Measurements from ENCODE around the gene STK17A.
"Not testable (repeated sequence)": the region's sequence is repeated elsewhere in the genome, so short reads cannot be mapped to it uniquely, and the experiment has no call there.

The STK17A gene

DNA sequence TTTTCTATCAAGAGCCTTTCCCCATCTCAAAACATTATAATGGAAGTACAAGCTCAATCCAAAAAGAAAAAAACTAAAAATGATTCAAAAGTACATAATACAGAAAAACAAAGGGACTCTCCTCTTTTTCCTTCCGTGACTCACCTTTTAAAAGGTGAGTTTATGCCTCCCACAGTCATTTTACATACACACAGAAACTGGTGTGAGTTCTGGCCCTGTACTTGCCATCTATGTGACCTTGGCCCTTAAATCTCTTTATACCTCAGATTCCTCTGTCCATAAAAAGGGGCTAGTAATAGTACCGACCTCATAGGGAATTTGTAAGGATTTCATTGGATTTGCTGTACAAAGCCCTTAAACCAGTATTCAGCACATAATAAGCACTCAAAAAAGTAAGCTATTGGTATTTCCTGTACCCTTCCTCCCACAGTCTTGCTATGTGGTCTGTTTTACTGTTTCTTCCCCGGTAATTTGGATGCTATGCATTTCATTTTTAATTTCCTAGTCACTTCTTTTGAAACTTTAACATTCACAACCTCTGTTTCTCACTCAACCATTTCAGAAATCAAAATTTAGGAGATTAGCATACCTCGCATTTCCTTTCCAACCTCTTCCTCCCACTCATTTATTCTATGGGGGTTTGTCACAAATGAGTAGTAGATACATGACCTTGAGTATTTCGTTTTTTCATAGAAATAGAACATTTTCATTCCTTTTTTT, 39.0 kb downstream of the STK17A start:
- in situ Hi-C loops (cut with HindIII; ENCODE audit: low pct_ligation_motif_present, low pct_unique_long_range_greater_than_20kb, low sequenced_read_pairs): no loop called here
- no peak for DNase-seq

DNA sequence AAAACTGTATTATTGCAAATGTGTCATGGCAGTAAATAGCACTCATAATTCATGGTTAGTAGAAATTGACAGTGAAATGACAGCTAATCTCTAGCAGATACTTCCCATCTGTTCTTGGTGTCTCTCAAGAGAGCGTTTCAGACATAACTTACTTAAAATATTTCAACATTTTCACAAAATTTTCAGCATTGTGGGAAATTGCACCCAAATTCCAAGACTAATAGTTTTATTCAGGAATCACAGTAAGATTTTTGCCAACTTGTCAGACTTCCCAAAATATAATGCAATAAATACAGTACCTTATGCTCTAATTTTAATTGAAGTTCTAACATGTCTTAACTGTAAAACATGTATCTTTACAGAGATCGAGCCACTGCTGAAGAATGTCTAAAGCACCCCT, 41.2 kb downstream of the STK17A start:
- in situ Hi-C loops (cut with HindIII; ENCODE audit: low pct_ligation_motif_present, low pct_unique_long_range_greater_than_20kb, low sequenced_read_pairs): no loop called here
- DNase-seq: no peak

DNA sequence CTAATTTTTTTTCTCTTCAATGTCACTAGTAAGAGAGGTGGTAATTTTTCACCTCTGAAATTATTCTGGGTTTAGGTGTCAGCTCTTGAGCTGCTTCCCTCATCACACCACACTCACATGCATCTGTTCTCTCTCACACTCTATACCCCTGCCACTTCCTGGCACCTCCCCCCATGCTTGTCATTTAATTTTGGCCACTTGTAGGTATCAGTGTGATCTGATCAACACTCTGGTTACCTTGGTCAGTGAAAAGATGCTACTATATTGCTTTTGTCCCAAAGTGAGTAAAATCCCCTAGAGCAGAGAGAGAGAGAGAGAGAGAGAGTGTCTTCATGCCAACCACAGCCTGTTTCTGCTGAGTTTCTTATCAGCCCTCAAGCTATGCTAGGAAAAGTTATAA, 42.5 kb downstream of the STK17A start:
- no peak for DNase-seq
- in situ Hi-C loops (cut with HindIII; ENCODE audit: low pct_ligation_motif_present, low pct_unique_long_range_greater_than_20kb, low sequenced_read_pairs): no loop called here

GRCh38 chr7:43625980-43626379, 43.1 kb downstream of the STK17A start:
- in situ Hi-C loops (cut with HindIII; ENCODE audit: low pct_ligation_motif_present, low pct_unique_long_range_greater_than_20kb, low sequenced_read_pairs): no loop called here
- no peak for DNase-seq

- in situ Hi-C loops (cut with HindIII; ENCODE audit: low pct_ligation_motif_present, low pct_unique_long_range_greater_than_20kb, low sequenced_read_pairs): no loop called here
- no peak for DNase-seq
Observed at GRCh38 chr7:43626695-43627094, 43.8 kb downstream of the STK17A start.

GRCh38 chr7:43627798-43628197, 44.9 kb downstream of the STK17A start:
- DNase-seq; in situ Hi-C loops (cut with HindIII; ENCODE audit: low pct_ligation_motif_present, low pct_unique_long_range_greater_than_20kb, low sequenced_read_pairs): not testable (repeated sequence)

DNA sequence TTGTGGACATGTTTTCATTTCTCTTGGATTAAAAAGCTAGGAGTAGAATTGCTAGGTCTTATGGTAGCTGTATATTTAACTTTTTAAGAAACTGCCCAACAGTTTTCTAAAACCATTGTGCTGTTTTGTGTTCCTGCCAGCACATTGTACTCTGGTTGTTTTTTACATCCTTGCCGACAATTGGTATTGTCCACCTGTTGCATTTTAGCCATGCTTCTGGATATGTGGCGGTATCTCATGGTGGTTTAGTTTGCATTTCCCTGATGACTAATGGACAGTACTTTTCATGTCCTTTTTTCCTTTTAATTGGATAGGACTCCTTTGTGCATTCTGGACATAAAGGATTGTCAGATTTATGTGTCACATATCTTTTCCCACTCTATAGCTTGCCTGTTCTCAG, 45.5 kb downstream of the STK17A start:
- in situ Hi-C loops (cut with HindIII; ENCODE audit: low pct_ligation_motif_present, low pct_unique_long_range_greater_than_20kb, low sequenced_read_pairs): no loop called here
- no peak for DNase-seq

DNA sequence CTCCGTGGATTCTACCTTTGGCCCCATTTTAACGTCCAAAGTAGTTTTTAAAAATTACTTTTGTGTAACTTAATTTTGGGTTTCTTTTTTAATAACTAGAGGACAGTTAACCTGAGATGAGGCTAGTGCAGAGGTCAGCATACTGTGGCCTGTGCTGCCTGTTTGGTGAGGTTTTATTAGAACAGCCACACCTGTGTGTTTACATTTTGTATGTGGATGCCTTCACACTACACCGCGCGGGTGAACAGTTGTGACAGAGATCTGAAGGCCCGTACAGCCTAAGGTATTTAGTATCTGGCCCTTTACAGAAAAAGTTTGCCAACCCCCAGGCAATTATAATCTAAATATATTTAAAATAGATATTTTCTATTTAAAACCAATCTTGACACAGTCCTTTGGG, 46.9 kb downstream of the STK17A start:
- in situ Hi-C loops (cut with HindIII; ENCODE audit: low pct_ligation_motif_present, low pct_unique_long_range_greater_than_20kb, low sequenced_read_pairs): no loop called here

DNA sequence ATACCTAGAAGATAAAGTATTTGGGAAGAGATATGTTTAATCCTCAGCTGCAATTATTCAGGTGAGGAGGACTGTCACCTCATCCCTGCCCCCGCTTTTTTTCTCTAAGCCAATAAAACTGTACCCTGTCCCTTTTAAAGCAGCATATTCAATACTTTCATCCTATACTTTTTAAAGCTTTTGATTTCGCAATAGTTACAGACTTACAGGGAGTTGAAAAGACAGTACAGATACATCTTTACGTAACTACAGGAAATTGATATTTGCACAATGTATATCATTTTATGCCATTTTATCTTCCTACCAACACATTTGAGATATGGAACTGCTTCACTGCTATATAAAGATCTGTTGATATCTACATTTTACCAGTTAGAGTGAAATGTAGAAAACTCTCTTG, 47.6 kb downstream of the STK17A start:
- in situ Hi-C loops (cut with HindIII; ENCODE audit: low pct_ligation_motif_present, low pct_unique_long_range_greater_than_20kb, low sequenced_read_pairs): no loop called here
- no peak for DNase-seq

More for the DNA sequence above, 46.9 kb downstream of the STK17A start:
- DNase-seq: no peak

- DNase-seq: no peak
- in situ Hi-C loops (cut with HindIII; ENCODE audit: low pct_ligation_motif_present, low pct_unique_long_range_greater_than_20kb, low sequenced_read_pairs): no loop called here
Observed at GRCh38 chr7:43631559-43631958, 48.7 kb downstream of the STK17A start.

DNA sequence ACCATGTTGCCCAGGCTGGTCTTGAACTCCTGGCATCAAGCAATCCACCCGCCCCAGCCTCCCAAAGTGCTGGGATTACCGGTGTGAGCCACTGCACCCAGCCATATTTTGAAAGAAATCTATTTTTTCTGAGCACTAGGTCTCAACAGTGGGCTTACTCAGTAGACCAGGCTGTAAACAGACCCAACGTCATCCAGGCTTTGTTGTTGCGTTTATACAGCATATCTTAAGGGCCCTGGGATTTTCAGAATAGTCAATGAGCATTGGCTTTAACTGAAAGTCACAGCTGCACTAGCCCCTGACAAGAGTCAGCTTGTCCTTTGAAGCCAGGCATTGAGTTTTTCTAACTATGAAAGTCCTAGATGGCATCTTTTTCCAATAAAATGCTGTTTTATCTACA, 49.8 kb downstream of the STK17A start:
- DNase-seq: no peak
- in situ Hi-C loops (cut with HindIII; ENCODE audit: low pct_ligation_motif_present, low pct_unique_long_range_greater_than_20kb, low sequenced_read_pairs): no loop called here

DNA sequence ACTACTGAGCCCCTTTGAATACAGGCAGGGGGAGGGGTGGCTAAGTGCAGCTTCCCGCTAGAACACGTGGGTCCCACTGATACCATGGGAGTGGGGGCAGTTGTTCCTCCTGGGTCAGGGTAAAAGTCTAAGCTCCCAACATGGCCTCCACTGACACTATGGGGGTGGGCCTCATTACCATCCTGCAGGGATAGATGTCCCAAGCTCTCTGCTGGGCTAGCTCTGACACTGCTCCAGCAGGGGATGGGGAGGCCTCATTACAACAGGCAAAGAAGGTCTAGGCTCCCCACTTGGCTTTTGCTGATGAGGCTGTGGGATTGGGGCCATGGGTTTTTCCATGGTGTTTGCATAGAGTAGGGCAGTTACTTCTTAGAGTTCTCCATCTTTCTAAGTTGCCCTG, 51.5 kb downstream of the STK17A start:
- in situ Hi-C loops (cut with HindIII; ENCODE audit: low pct_ligation_motif_present, low pct_unique_long_range_greater_than_20kb, low sequenced_read_pairs): no loop called here
- DNase-seq: no peak

- in situ Hi-C loops (cut with HindIII; ENCODE audit: low pct_ligation_motif_present, low pct_unique_long_range_greater_than_20kb, low sequenced_read_pairs): no loop called here
- DNase-seq: peak; percentile 38
Observed at GRCh38 chr7:43636093-43636492, 53.2 kb downstream of the STK17A start.

GRCh38 chr7:43637114-43637806, 54.4 kb downstream of the STK17A start:
- in situ Hi-C loops (cut with HindIII; ENCODE audit: low pct_ligation_motif_present, low pct_unique_long_range_greater_than_20kb, low sequenced_read_pairs): no loop called here
- DNase-seq: no peak

- no peak for DNase-seq
- in situ Hi-C loops (cut with HindIII; ENCODE audit: low pct_ligation_motif_present, low pct_unique_long_range_greater_than_20kb, low sequenced_read_pairs): no loop called here
Observed at GRCh38 chr7:43639858-43640491, 57.1 kb downstream of the STK17A start.

DNA sequence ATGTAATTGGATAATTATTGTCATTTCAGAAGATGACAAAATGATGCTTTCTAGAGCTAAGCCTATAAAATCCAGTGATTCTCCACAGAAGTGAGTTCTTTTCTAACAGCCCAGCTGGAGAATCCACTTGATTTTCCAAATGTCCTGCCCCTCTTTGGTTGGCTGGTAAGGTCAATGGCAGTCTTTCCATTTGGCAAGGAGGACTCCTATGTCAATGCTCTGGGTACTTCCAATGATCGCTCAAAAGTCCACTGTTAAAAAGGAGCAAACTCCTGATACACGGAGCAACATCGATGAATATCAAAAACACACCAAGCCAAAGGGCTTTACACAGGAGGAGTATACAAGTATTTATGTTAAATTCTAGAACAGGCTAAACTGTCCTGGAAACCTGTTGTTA, 57.8 kb downstream of the STK17A start:
- in situ Hi-C loops (cut with HindIII; ENCODE audit: low pct_ligation_motif_present, low pct_unique_long_range_greater_than_20kb, low sequenced_read_pairs): no loop called here
- no peak for DNase-seq

DNA sequence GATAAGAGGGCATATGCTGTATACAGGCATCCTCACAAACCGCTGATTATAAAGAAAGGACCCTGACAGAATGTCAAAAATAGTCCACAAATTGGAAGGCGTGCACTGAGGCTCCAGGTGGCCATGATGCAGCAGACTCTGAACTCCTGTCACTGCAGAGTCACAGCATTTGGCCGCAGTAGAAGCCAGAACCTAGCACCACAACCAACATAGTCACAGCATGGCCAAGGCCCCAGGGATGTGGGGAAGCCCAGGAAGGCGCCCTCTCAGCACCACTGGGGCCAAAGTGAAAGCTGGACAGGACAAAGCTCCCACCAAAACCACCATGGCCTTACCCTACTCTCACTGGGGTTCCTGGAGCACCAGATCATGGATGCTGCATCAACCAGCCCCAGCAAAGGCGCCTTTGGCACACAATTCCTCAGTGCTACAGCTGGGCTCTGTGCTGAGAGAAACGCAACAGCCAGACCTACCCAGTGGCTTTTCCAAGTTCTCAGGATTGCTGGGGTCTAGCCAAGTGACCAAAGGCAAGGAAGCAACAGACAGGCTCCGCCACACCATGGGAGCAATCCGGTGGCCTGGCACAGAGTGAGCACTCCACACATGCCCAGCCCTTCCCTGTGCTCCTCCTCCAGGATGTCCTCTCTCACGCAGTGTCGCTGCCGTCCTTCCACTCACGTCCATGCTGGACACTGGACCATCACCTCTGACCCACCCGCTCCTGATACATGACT, 60.2 kb downstream of the STK17A start:
- in situ Hi-C loops (cut with HindIII; ENCODE audit: low pct_ligation_motif_present, low pct_unique_long_range_greater_than_20kb, low sequenced_read_pairs): no loop called here
- no peak for DNase-seq

GRCh38 chr7:43643846-43644245, 60.9 kb downstream of the STK17A start:
- in situ Hi-C loops (cut with HindIII; ENCODE audit: low pct_ligation_motif_present, low pct_unique_long_range_greater_than_20kb, low sequenced_read_pairs): no loop called here
- no peak for DNase-seq

GRCh38 chr7:43645699-43646226, 62.9 kb downstream of the STK17A start:
- in situ Hi-C loops (cut with HindIII; ENCODE audit: low pct_ligation_motif_present, low pct_unique_long_range_greater_than_20kb, low sequenced_read_pairs): no loop called here
- DNase-seq: no peak
